ENCODE data around the gene P3H2.

DNA sequence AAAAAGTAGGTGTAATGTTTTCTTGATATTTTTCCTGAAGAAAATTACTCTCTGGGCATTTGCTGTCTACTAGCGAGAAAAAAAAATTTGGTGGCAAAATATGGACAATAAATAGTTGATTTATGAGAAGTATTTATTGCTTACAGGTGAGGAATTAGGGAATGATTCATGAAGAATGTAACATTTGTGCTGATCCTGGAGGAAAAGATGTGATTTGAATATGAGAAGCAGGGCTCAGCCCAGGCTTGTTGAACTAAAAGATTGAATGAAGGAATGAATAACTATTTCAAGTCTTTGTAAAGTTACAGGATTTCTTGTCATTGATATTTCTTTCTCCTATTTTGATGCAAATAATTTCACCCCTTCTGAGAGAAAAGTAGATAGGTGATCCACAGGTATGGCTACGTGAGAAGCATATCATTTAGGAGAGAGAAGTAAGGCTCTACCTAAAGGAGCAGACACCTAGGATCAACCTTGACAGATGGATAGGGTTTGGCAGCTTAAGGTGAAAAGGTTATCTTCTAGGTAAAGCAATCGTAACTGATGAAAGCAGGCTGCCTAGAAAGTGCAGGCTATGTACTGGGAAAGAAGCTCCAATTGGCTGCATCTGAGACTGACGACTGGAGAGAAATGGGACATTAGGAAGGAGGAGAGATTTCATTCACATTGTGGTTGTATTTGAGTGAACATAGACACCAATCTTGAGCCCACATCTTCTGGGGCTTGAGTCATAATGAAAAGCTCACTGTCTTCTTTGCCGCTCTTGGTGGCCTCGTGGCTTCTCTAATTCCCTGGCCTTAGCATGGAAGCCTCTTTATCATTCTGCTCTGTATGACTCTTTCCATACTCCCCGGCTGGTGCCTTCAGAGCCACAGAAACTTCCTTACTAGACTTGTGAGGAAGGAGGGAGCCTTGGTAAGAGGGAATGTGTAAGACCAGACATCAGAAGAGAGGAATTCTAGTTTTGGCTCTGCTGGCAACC lies 106.5 kb downstream of the P3H2 start:
- TF ChIP-seq EZH2 (IDR thresholded peaks at IDR 0.05; ENCODE audit: insufficient read depth, poor library complexity, severe bottlenecking) (no peak), EZH2phosphoT487 (IDR thresholded peaks at IDR 0.05; ENCODE audit: insufficient read depth, low read depth) (no peak)
